Measurements from ENCODE around the gene TMEM209.
"Not testable (repeated sequence)": the region's sequence is repeated elsewhere in the genome, so short reads cannot be mapped to it uniquely, and the experiment has no call there.

The TMEM209 gene

GRCh38 chr7:130197094-130197493 lies 8.1 kb downstream of the TMEM209 start:
- no peak for DNase-seq (ENCODE audit: insufficient read length, low spot score)
- FAIRE-seq = no peak
- no peak for TF ChIP-seq POLR2A (IDR thresholded peaks at IDR 0.05; ENCODE audit: low read depth, low read length)
- TF ChIP-seq SPI1 (IDR thresholded peaks at IDR 0.05; ENCODE audit: low read depth, low read length) = no peak
- TF ChIP-seq POLR2AphosphoS5 (IDR thresholded peaks at IDR 0.05; ENCODE audit: low read depth, low read length) = no peak
- no peak for TF ChIP-seq PAX5 (IDR thresholded peaks at IDR 0.05; ENCODE audit: insufficient read depth, low read length, severe bottlenecking)
- TF ChIP-seq POU2F2 (IDR thresholded peaks at IDR 0.05; ENCODE audit: low read depth, low read length) = no peak
- no peak for TF ChIP-seq TAF1 (IDR thresholded peaks at IDR 0.05; ENCODE audit: low read depth, low read length)

- no peak for FAIRE-seq
- no peak for TF ChIP-seq POLR2A (IDR thresholded peaks at IDR 0.05; ENCODE audit: low read depth, low read length)
- TF ChIP-seq POU2F2 (IDR thresholded peaks at IDR 0.05; ENCODE audit: low read depth, low read length) = no peak
- TF ChIP-seq POLR2AphosphoS5 (IDR thresholded peaks at IDR 0.05; ENCODE audit: low read depth, low read length) = no peak
- no peak for TF ChIP-seq TAF1 (IDR thresholded peaks at IDR 0.05; ENCODE audit: low read depth, low read length)
- no peak for TF ChIP-seq SPI1 (IDR thresholded peaks at IDR 0.05; ENCODE audit: low read depth, low read length)
- TF ChIP-seq PAX5 (IDR thresholded peaks at IDR 0.05; ENCODE audit: insufficient read depth, low read length, severe bottlenecking) = no peak
- no peak for DNase-seq (ENCODE audit: insufficient read length, low spot score)
These were observed 8.7 kb downstream of the TMEM209 start for GRCh38 chr7:130196476-130196875.

- FAIRE-seq (no peak), DNase-seq (ENCODE audit: insufficient read length, low spot score) (no peak)
- TF ChIP-seq SPI1 (IDR thresholded peaks at IDR 0.05; ENCODE audit: low read depth, low read length) (no peak), POLR2AphosphoS5 (IDR thresholded peaks at IDR 0.05; ENCODE audit: low read depth, low read length) (no peak), POLR2A (IDR thresholded peaks at IDR 0.05; ENCODE audit: low read depth, low read length) (no peak), PAX5 (IDR thresholded peaks at IDR 0.05; ENCODE audit: insufficient read depth, low read length, severe bottlenecking) (no peak), POU2F2 (IDR thresholded peaks at IDR 0.05; ENCODE audit: low read depth, low read length) (no peak), TAF1 (IDR thresholded peaks at IDR 0.05; ENCODE audit: low read depth, low read length) (no peak)
These were observed 9.8 kb downstream of the TMEM209 start for GRCh38 chr7:130195396-130195795.

DNA sequence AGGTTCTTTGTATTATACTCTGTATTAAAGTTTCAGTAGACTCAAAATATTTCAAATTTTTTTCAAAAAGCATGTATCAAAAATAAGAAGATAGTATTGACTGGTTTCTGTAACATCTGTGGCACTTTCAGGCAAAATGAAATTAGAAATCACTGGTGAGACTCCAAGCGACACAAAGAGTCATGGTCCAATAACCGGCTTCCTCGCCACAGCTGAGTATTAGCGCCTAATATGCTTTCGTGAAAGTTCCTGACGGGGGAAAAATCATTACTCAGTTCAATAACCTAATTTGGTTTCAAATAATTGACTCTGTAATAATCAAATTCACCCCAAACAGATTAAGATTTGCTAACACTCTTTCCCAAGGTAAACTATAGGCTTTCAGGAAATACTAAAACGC lies 13.4 kb downstream of the TMEM209 start:
- peak; percentile 31 for FAIRE-seq
- peak; percentile 63 for TF ChIP-seq PAX5 (IDR thresholded peaks at IDR 0.05; ENCODE audit: insufficient read depth, low read length, severe bottlenecking)
- TF ChIP-seq POU2F2 (IDR thresholded peaks at IDR 0.05; ENCODE audit: low read depth, low read length) = no peak
- DNase-seq (ENCODE audit: insufficient read length, low spot score) = no peak

- no peak for DNase-seq (ENCODE audit: insufficient read length, low spot score)
- TF ChIP-seq POLR2A (IDR thresholded peaks at IDR 0.05; ENCODE audit: low read depth, low read length) (no peak), SPI1 (IDR thresholded peaks at IDR 0.05; ENCODE audit: low read depth, low read length) (no peak), PAX5 (IDR thresholded peaks at IDR 0.05; ENCODE audit: insufficient read depth, low read length, severe bottlenecking) (no peak), POU2F2 (IDR thresholded peaks at IDR 0.05; ENCODE audit: low read depth, low read length) (no peak), TAF1 (IDR thresholded peaks at IDR 0.05; ENCODE audit: low read depth, low read length) (no peak), POLR2AphosphoS5 (IDR thresholded peaks at IDR 0.05; ENCODE audit: low read depth, low read length) (no peak)
These were observed 15.9 kb downstream of the TMEM209 start for GRCh38 chr7:130189343-130189742.

DNA sequence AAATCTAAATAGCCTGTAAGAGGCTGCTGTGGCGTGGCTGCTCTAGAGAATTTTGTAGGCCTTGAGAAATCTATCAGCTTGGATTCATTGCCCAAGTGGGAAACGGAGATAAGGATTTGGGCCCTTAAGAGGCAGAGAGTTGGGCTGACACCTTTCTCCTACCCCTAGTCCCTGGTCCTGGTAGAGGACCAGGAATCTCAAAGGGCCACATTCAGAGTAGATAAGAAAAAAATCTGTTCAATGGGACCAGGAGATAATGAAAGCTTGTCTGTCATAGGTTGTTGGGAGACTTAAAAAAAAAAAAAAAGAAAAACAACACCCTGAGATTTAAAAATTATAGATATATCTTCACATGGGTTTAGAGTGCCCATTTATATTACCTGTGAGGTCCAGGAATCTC lies 17.8 kb downstream of the TMEM209 start:
- no peak for TF ChIP-seq POLR2AphosphoS5 (IDR thresholded peaks at IDR 0.05; ENCODE audit: low read depth, low read length)
- TF ChIP-seq POU2F2 (IDR thresholded peaks at IDR 0.05; ENCODE audit: low read depth, low read length) = no peak
- no peak for TF ChIP-seq TAF1 (IDR thresholded peaks at IDR 0.05; ENCODE audit: low read depth, low read length)
- no peak for DNase-seq (ENCODE audit: insufficient read length, low spot score)
- no peak for FAIRE-seq

More at GRCh38 chr7:130189343-130189742, 15.9 kb downstream of the TMEM209 start:
- FAIRE-seq = no peak

GRCh38 chr7:130184349-130184748 lies 20.9 kb downstream of the TMEM209 start:
- DNase-seq (ENCODE audit: insufficient read length, low spot score); FAIRE-seq: not testable (repeated sequence)

GRCh38 chr7:130182990-130183389 lies 22.2 kb downstream of the TMEM209 start:
- TF ChIP-seq POLR2A (IDR thresholded peaks at IDR 0.05; ENCODE audit: low read depth, low read length) = no peak
- no peak for TF ChIP-seq POLR2AphosphoS5 (IDR thresholded peaks at IDR 0.05; ENCODE audit: low read depth, low read length)
- no peak for TF ChIP-seq PAX5 (IDR thresholded peaks at IDR 0.05; ENCODE audit: insufficient read depth, low read length, severe bottlenecking)
- no peak for DNase-seq (ENCODE audit: insufficient read length, low spot score)
- FAIRE-seq = peak; percentile 74

GRCh38 chr7:130181263-130181605 lies 24.0 kb downstream of the TMEM209 start:
- DNase-seq (ENCODE audit: insufficient read length, low spot score) = no peak
- TF ChIP-seq PAX5 (IDR thresholded peaks at IDR 0.05; ENCODE audit: insufficient read depth, low read length, severe bottlenecking) (no peak), POLR2AphosphoS5 (IDR thresholded peaks at IDR 0.05; ENCODE audit: low read depth, low read length) (no peak), POU2F2 (IDR thresholded peaks at IDR 0.05; ENCODE audit: low read depth, low read length) (no peak), TAF1 (IDR thresholded peaks at IDR 0.05; ENCODE audit: low read depth, low read length) (no peak), POLR2A (IDR thresholded peaks at IDR 0.05; ENCODE audit: low read depth, low read length) (no peak), SPI1 (IDR thresholded peaks at IDR 0.05; ENCODE audit: low read depth, low read length) (no peak)
- no peak for FAIRE-seq

DNA sequence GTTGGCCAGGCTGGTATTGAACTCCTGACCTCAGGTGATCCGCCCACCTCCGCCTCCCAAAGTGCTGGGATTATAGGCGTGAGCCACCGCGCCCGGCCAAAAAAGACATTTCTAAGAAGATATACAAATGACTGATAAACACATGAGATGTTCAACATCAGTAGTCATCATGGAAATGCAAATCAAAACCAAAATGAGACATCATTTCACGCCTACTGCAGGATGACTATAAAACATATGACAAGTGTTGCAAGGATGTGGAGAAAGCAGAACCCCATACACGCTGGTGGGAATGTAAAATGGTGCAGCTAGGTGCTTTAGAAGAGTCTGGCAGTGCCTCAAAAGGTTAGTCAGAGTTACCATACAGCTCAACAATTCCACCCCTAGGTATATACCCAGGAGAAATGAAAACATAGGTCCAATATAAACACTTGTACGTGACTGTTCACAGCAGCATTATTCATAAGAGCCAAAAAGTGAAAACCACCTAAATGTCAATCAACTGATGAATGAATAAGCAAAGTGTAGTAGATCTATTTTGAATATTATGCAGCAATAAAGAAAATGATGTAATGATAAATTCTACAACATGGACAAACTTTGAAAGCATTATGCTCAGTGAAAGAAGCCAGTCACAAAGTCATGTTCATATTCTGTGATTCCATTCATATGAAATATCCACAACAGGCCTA lies 24.5 kb downstream of the TMEM209 start:
- DNase-seq (ENCODE audit: insufficient read length, low spot score) (no peak), FAIRE-seq (peak; percentile 41)
- TF ChIP-seq POLR2A (IDR thresholded peaks at IDR 0.05; ENCODE audit: low read depth, low read length) (no peak), POLR2AphosphoS5 (IDR thresholded peaks at IDR 0.05; ENCODE audit: low read depth, low read length) (no peak), SPI1 (IDR thresholded peaks at IDR 0.05; ENCODE audit: low read depth, low read length) (no peak), TAF1 (IDR thresholded peaks at IDR 0.05; ENCODE audit: low read depth, low read length) (no peak), PAX5 (IDR thresholded peaks at IDR 0.05; ENCODE audit: insufficient read depth, low read length, severe bottlenecking) (no peak), POU2F2 (IDR thresholded peaks at IDR 0.05; ENCODE audit: low read depth, low read length) (no peak)
